H54 (cell line): ENCODE results near the gene AKTIP.
"Not testable (repeated sequence)": the region's sequence is repeated elsewhere in the genome, so short reads cannot be mapped to it uniquely, and the experiment has no call there.

Experiments used
- DNase-seq: peaks from one replicate; pipeline ENCODE4 v3.0.0; 2011; ENCODE audit warnings: low spot score, mixed read lengths; ENCODE audit not compliant: insufficient read length
- FAIRE-seq: peaks from 3 replicates; lab custom pipeline; 2011; peaks lifted over from hg19 to GRCh38; lab: Jason Lieb, UNC
- POLR2A ChIP-seq: IDR thresholded peaks from 2 replicates; pipeline ENCODE4 v1.6.1; 2011; ENCODE audit warnings: low read depth, mild to moderate bottlenecking, low read length

Gene AKTIP

DNA sequence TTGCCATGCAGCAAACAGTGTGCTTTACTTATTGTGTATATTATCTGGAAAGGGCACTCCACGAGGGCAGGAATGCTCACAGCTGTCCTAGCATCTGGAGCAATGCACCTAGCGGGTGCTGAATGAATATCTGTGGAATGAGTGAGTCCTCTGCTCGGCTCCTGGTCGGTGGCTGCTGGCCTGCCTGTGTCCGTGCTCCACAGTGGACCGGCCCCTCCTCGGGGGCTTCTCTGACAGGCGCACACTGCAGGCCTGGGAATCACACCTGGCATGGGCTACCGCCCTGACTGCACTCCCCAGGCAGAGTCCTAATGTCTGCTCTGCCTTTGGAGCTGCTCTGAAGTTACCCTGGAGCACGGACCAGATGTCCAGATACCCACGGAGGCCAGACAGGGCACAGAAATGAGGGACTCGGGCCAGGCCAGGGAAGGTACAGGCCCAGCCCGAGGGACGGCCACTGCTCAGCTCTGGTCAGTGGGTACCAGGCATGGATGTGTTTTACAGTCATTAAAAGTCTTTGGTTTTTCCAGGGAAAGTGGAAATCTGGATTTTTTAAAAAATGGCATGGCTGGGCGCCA is 21.1 kb upstream of the AKTIP start:
- FAIRE-seq = no peak
- DNase-seq = no peak
- TF ChIP-seq POLR2A = no peak

DNA sequence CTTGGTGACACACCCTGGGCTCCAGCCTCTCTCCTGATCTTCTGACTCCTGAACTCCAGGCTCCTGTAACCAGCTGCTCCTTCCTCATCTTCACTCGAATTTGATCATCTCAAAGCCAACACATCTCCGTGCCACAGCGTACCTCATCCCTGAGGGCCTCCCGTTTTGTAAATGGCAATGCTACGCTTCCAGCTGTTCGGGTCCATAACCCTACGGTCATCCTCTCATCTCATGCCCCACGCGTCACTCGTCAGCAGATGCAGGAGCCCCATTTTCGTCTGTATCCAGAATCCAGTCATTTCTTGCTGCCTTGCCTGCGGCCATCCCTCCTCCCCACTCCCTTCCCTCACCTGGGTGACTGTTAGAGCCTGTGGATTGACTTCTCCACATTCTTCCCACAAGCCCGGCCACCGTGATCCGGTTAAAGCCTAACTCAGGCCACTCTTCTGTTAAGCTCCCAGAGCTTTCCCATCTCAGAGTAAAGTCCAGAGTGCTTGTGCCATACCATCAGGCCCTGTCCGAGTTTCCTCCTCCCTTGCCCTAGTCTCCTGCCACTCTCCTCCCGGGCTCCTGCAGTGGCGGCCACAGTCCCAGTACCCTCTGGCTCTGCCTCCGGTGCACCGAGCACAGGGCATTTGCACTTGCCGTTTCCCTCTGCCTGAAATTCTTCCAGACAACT is 20.3 kb upstream of the AKTIP start:
- no peak for DNase-seq
- TF ChIP-seq POLR2A = no peak
- no peak for FAIRE-seq

DNA sequence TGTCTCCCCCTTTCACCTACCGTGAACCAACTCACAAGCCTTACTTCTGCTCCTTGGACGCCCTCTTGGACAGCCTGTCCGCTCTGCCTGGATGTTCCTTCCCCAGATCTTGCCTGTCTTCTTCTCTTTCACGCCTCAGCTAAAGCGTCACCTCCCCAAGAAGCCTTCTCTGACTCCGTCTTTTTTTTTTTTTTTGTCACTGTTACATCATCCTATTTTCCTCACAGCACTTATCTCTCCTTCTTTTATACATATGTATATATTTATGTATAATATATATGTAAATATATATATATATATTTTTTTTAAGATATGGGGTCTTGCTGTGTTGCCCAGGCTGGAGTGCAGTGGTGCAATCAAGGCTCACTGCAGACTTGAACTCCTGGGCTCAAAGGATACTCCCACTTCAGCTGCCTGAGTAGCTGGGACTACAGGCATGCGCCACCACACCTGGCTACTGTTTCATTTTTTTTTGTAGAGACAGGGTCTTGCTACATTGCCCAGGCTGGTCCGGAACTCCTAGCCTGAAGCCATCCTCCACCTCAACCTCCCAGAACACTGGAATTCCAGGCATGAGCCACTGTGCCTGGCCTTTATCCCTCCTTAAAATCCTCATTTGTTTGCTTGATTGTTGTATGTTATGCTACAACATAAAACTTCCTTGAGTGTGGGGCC is 16.5 kb upstream of the AKTIP start:
- FAIRE-seq (no peak), DNase-seq (no peak)
- TF ChIP-seq POLR2A = no peak

DNA sequence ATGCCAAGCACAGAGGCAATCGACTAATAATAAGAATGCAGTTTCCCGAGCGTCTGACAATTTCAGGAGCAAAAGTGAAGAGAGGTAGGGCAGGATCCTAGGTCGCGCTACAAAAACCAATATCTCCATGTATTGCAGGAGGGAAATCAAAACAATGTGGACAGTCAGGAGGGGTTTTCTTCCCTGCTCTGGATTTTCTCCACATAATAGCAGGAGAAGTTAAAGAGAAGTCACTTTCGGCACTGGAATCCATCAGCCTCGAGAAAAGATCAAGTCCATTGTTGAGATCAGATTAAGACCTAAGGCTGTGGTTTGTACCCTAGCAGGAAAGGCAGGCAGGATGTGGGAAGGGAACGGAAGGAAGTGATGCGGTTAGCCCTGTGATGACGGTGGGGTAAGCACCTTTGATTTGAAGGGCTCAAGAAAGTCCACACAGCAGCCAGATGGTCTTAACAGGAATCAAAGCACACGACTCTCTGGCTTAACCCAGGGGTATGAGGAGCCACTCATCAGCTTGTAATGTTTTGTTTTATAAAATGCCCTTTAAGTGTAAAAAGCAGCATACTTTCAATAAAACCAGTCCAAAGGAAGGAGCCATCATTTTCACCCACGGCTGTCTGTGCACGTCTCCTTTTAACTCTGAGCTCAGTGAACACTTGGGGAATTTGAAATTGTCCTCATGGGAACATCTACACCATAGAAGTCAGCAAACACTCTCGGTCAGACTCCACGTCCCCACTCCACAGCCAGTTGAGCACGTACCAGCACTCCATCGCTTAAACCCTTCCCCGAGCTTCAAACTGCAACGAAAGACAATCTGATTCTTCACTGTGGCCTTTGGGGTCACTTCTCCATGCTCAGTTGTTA is 15.8 kb upstream of the AKTIP start:
- TF ChIP-seq POLR2A = no peak
- DNase-seq (no peak), FAIRE-seq (no peak)

DNA sequence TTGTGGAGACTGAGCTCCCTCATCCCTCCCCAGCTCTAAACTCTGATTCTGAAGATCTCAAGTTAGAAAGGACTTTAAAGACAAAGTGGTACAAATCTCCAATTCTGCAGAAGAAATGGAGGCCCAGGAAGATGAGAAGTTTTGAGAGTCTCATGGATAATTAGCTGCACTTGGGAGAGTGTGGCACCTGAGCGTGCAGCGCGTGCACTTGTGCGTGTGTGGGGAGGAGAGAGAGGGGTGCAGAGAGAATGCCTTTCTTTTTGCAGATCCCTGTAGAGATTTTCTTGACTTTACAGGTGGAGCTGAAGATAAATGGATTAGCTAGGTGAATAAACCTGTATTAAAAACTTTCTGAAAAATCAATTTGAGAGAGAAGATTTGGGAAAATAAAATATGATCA is 14.8 kb upstream of the AKTIP start:
- DNase-seq = no peak
- no peak for TF ChIP-seq POLR2A
- FAIRE-seq = no peak

DNA sequence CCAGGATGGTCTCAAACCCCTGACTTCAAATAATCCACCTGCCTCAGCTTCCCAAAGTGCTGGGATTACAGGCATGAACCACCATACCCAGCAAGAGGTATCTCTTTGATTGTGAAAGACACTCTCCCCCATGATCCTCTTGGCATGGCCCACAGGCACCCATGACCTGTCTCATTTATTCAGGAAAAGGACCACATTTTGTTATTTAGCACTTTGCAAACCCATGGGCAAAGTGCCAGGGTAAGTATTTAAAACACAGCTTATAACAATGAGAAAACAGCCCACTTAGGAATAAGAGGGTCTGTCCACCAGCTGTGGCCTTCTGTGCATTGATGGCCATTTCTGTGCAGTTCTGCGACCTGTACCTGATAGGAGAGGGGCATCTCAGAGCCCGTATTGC is 12.8 kb upstream of the AKTIP start:
- FAIRE-seq (no peak), DNase-seq (no peak)
- TF ChIP-seq POLR2A = no peak

DNA sequence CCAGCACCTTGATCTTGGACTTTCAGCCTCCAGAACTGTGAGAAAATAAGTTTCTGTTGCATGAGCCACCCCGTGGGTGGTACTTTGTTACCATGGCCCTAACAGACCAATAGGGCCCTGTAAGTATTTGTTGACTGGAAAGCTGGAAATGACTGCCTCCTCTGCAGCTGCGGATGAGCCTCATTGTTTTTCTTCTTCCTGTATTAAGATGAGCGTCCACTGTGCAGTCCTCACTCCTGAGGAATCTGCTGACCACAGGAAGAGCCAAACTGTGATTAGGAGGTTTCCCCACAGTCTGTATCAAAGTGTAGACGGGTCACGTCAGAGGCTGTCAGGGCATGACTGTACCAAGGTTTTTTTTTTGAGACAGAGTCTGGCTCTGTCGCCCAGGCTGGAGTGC is 12.2 kb upstream of the AKTIP start:
- FAIRE-seq (no peak), DNase-seq (no peak)
- TF ChIP-seq POLR2A = no peak

DNA sequence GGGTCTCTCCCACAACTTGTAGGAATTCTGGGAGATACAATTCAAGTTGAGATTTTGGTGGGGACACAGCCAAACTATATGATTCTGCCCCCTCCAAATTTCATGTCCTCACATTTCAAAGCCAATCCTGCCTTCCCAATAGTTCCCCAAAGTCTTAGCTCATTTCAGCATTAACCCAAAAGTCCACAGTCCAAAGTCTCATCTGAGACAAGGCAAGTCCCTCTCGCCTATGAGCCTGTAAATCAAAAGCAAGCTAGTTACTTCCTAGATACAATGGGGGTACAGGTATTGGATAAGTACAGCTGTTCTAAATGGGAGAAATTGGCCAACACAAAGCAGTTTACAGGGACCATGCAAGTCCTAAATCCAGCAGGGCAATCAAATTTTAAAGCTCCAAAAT is 9.8 kb upstream of the AKTIP start:
- FAIRE-seq, DNase-seq: not testable (repeated sequence)

DNA sequence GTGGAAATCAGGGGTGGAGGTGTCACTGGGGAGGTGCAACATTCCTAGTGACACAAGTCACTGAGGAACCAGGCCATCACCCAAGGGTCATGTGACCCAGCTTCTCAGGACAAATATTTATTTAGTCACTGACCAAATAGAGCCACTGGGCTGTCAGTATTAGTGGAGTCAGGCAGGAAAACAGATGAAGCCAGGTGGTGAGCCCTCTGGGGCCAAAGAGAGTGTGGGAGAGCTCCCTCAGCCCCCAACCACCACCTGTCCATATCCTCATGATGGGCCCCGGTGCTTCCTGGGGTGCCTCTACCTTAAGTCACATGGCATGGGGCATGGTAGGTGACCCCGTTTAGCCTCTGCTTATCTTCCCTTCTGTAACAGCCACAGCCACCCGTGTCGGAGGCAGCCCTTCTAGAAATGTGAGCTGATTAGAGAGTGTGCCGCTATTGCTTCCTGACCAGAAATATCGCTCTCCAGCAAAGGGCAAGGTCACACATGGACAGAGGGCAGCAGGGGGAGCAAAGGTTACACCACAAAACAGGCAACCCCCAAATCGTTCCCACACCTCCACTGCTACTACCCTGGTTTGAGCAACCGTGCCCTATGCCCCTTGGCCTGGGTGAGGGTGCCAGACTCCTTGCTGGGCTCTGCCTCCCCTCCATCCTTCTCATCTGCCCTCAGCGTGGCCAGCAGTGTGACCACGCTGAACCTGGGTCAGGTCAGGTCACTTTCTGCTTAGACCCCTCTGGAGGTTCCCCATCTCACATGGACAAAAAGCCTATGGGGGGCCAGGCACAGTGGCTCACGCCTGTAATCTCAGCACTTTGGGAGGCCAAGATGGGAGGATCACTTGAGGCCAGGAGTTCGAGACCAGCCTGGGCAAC is 8.6 kb upstream of the AKTIP start:
- FAIRE-seq (no peak), DNase-seq (no peak)
- no peak for TF ChIP-seq POLR2A

DNA sequence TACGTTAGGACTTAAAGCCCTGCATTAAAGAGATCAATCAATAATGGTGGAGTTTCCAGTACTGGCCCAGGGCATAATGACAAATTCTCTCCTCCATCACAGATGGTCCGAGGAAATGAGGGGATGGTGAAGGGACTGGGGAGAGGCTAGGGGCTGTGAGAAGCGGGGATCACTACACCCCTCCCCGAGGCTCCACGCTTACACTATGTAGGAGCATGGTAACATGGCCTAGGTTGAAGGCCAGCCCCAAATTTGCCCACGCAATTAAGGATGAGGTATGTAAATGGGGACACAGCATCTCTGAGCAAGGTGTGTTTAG is 8.0 kb upstream of the AKTIP start:
- no peak for TF ChIP-seq POLR2A
- DNase-seq = no peak
- no peak for FAIRE-seq

DNA sequence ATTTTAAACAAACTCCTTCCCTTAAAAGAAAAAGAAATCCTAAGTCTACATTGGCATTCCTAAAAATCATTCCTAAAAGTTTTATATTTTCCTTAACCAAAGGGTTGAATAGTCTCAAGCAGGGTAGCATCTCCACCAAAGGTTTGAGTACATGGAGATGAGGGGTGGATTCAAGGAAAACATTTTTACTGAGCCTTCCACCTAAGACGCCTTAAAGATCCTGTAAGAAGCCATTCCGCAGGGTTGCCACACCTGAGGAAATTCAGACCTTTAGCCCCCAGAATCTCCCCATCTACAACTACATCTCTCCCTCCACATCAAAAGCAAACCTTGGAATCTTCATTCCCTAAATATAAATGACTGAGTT is 7.7 kb upstream of the AKTIP start:
- no peak for FAIRE-seq
- no peak for DNase-seq
- TF ChIP-seq POLR2A = no peak

DNA sequence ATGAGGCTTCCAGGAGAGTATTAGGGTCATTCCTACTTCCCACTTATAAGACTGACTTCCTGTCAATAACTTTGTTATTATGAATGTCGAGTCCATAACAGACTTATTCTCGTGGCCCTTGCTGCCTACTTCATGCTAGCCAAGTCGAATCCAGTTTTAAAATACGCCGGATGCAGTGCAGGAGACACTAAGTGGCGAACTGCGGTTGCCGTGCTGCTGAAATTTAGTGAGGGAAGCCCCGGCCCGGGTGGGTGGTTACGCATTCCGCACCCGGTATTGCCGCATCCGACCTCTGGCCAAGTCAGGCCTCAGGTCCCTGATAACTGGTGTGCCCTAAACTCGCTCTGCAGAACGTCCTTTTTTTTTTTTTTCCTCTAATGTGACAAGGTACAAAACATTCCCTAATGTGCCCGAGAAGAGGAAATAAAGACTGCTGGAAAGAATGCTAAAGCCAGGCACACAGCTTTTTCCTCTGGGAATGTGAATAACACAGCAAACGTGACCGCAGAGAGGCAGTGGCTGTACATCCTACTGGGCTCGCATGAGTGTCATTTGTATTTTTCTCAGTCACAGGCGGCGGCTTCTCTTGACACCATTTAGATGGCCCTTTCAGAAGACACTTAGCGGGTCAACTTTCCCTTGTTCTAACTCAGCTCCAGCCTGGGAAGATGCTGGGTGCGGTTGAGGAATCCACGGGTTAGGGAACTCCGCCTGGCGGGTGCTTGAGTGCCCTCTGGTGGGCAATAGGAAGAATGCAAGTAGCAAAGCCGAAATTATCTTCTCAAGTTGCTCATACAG is 7.1 kb upstream of the AKTIP start:
- DNase-seq (peak; percentile 67), FAIRE-seq (no peak)
- no peak for TF ChIP-seq POLR2A
